ENCODE results near the gene OR52H1. TPM values are rescaled to one million over a fixed set of nuclear protein-coding genes. Genes with fewer than 3 reads are reported as not detected.

The OR52H1 gene
- total and polyA plus RNA-seq, 2 of the 8 experiments (the other 6 are each of a cell fraction or from before 2014, with no cell fraction given): 0.09 TPM; not detected in 1

DNA sequence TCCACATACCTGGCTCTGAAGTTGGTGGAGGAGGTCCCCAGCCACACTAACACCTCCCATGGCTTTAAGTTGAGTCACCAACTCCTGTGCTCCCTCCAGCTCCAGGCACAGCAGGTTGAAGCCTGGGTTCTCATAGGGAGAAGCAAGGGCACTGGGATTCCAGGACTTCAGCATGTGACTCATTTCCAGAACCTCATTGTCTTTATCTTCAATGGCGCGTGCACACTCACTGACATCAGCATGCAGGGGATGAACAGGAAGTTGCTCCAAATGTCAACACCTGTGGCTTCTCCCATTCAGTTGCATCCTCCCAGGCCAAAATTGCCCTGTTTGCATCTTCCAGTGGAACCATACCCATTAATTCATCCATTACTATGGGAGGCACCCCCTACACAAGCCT, 26.0 kb downstream of the OR52H1 start:
- no peak for DNase-seq (ENCODE audit: low read depth in 1 of 2, low spot score in 2 of 2)
- POLR2A ChIA-PET (ENCODE audit: partially characterized antibody): no interaction called here
- TF ChIP-seq CTCF (IDR thresholded peaks at IDR 0.05; ENCODE audit: control extremely low read depth in 1 of 3, insufficient read depth in 1 of 3, low read depth in 1 of 3, low read length in 3 of 3): no peak
- no peak for TF ChIP-seq GABPA (IDR thresholded peaks at IDR 0.05; ENCODE audit: borderline replicate concordance, insufficient read depth, low read length)
- TF ChIP-seq ZNF274 (IDR thresholded peaks at IDR 0.05; ENCODE audit: borderline replicate concordance, extremely low read depth, low read length): no peak
- no peak for TF ChIP-seq SIX5 (IDR thresholded peaks at IDR 0.05; ENCODE audit: low read depth, low read length)
- TF ChIP-seq, protein P1, sequence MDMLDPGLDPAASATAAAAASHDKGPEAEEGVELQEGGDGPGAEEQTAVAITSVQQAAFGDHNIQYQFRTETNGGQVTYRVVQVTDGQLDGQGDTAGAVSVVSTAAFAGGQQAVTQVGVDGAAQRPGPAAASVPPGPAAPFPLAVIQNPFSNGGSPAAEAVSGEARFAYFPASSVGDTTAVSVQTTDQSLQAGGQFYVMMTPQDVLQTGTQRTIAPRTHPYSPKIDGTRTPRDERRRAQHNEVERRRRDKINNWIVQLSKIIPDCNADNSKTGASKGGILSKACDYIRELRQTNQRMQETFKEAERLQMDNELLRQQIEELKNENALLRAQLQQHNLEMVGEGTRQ (IDR thresholded peaks at IDR 0.05; ENCODE audit: low read length): no peak
- no peak for TF ChIP-seq TCF12 (IDR thresholded peaks at IDR 0.05; ENCODE audit: low read depth, low read length)
- no peak for TF ChIP-seq CTBP2 (IDR thresholded peaks at IDR 0.05; ENCODE audit: borderline replicate concordance, insufficient read depth, insufficient read length, low read length)
- no peak for TF ChIP-seq SP1 (IDR thresholded peaks at IDR 0.05; ENCODE audit: low read depth, low read length)
- TF ChIP-seq BRCA1 (IDR thresholded peaks at IDR 0.05; ENCODE audit: low read depth, low read length): no peak

More for the DNA sequence above, 26.0 kb downstream of the OR52H1 start:
- H2AFZ ChIP-seq (ENCODE audit: low read length): no peak overlapping the region
- no peak overlapping the region for H3K4ac ChIP-seq (replicated peaks; ENCODE audit: insufficient read length, low read depth, low read length)
- H3K18ac ChIP-seq (ENCODE audit: extremely low read depth, low read length): no peak overlapping the region
- no peak overlapping the region for H3K23ac ChIP-seq (ENCODE audit: insufficient read length)
- WGBS, 2 experiments (ENCODE audit: extremely low coverage in 1 of 2, insufficient coverage in 1 of 2, insufficient read length in 1 of 2, insufficient replicate concordance in 2 of 2, low coverage in 1 of 2, low lambda C conversion rate in 2 of 2, missing lambda C conversion rate in 1 of 2): 93% methylated on average over 2 of the region's 2 CpGs; no CpG with 5 or more reads in 1 of the 2 experiments
- no peak overlapping the region for H3K4me3 ChIP-seq (ENCODE audit: extremely low read depth in 1 of 4, insufficient read depth in 2 of 4, low read depth in 3 of 4, low read length in 4 of 4)
- no peak overlapping the region for H3K27ac ChIP-seq (ENCODE audit: low read depth, low read length)
- H4K91ac ChIP-seq (replicated peaks; ENCODE audit: insufficient read length, low read length): no peak overlapping the region
- H3K27me3 ChIP-seq (replicated peaks in 1 of 4; ENCODE audit: control insufficient read depth in 3 of 4, extremely low read depth in 1 of 4, insufficient read depth in 3 of 4, low read length in 3 of 4): no peaks in the 10 kb centered on the region; a peak in 1 of 7 replicates
- H3K4me1 ChIP-seq (replicated peaks in 1 of 4; ENCODE audit: control insufficient read depth in 3 of 4, insufficient read depth in 4 of 4, low read length in 3 of 4): peaks cover 0 to 3% (median 0%) of the 10 kb centered on the region in 4 experiments; a peak in 1 of 7 replicates
- H2BK5ac ChIP-seq (ENCODE audit: low read depth, low read length): no peak overlapping the region
- no peak overlapping the region for H3K4me2 ChIP-seq (ENCODE audit: insufficient read depth in 1 of 2, low read depth in 2 of 2, low read length in 2 of 2)
- H3K79me1 ChIP-seq (ENCODE audit: low read depth, low read length): no peaks in the 10 kb centered on the region
- FAIRE-seq: no peak
- no peak overlapping the region for H4K5ac ChIP-seq (ENCODE audit: insufficient read length, low read depth, low read length)
- no peak overlapping the region for H2BK12ac ChIP-seq (ENCODE audit: low read depth, low read length)
- no peak overlapping the region for H3K56ac ChIP-seq (replicated peaks; ENCODE audit: insufficient read length, low read depth, low read length)
- no peaks in the 10 kb centered on the region for H3K36me3 ChIP-seq (ENCODE audit: control insufficient read depth in 2 of 4, insufficient read depth in 4 of 4, low read length in 3 of 4)
- H4K8ac ChIP-seq (ENCODE audit: extremely low read depth, insufficient read depth, low read length): no peak overlapping the region
- H3K9ac ChIP-seq (replicated peaks in 1 of 4; ENCODE audit: extremely low read depth in 1 of 4, low read depth in 3 of 4, low read length in 3 of 4): no peak overlapping the region
- no peak overlapping the region for H3K14ac ChIP-seq (ENCODE audit: insufficient read length)
- no peak overlapping the region for H2AK5ac ChIP-seq (ENCODE audit: low read depth, low read length)
- no peak overlapping the region for H2BK15ac ChIP-seq (ENCODE audit: low read length)
- H2BK120ac ChIP-seq (replicated peaks; ENCODE audit: low read depth, low read length): no peak overlapping the region
- no peaks in the 10 kb centered on the region for H3K9me3 ChIP-seq (ENCODE audit: insufficient read depth in 2 of 2, low read depth in 1 of 2, low read length in 1 of 2)
- no peaks in the 10 kb centered on the region for H4K20me1 ChIP-seq (replicated peaks in 1 of 2; ENCODE audit: control insufficient read depth in 1 of 2, insufficient read depth in 2 of 2, low read length in 2 of 2)
- no peak overlapping the region for H2BK20ac ChIP-seq (ENCODE audit: low read length)
- CTCF ChIA-PET (ENCODE audit: partially characterized antibody): interaction anchor here (1.3 kb wide), 1 partner anchor 8 kb away, joined by 3 read pairs; no protein-coding TSS in a partner anchor
- no peaks in the 10 kb centered on the region for H3K79me2 ChIP-seq (ENCODE audit: control insufficient read depth in 1 of 2, insufficient read depth in 2 of 2, low read length in 2 of 2)
- no peaks in the 10 kb centered on the region for H3K23me2 ChIP-seq (ENCODE audit: low read depth, low read length)

Measured in H1 (cell line).